ENCODE results near the gene DYNC1I1.

DNA sequence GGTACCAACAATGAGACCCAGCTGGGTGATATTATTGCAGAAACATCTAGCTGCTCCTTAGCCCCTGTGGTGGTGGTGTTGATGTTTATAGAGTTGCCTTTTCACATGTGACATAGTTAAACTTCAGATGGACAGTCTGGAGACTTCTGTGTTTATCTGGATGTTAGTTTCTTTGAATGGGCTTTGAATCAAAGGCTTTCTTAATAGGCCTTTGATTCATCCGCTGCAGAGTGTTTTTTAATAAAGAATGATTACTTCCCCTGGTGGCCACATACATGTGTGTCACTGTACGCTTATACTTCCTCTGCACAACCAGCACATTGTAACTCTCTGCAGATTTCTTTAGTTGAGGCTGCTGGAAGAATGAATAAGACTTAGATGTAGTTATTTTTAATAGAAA, 221.0 kb downstream of the DYNC1I1 start:
- TF ChIP-seq CTCF (IDR thresholded peaks at IDR 0.05; ENCODE audit: low read depth, low read length, missing input control): no peak
- TF ChIP-seq HNF4A (conservative IDR thresholded peaks at IDR 0.05): no peak
- no peak for TF ChIP-seq TAF1 (conservative IDR thresholded peaks at IDR 0.05)
- no peak for TF ChIP-seq MAX (IDR thresholded peaks at IDR 0.05)
- no peak for TF ChIP-seq GABPA (IDR thresholded peaks at IDR 0.05 in 1 of 2, conservative IDR thresholded peaks at IDR 0.05 in 1 of 2)
